Breast epithelium (tissue), 3 donors: ENCODE results near the gene AIFM1.

ENCODE experiments used
- POLR2A ChIP-seq: fragments of 450-650 bp; IDR thresholded peaks from one replicate; pipeline ENCODE4 v1.6.1; 2016; ENCODE audit warnings: antibody characterized with exemption, mild to moderate bottlenecking, moderate library complexity
- POLR2AphosphoS5 ChIP-seq, 3 donors: sonication (generic); formaldehyde crosslinking; IDR thresholded peaks; one replicate each; pipeline ENCODE4 v1.6.1; 2017; ENCODE audit warnings: antibody characterized with exemption in 3 of 3
- TF ChIP-seq, protein P1 (sequence below), 3 donors: fragments of 450-650 bp; IDR thresholded peaks; one replicate each; pipeline ENCODE4 v1.5.1; 2016 to 2017; ENCODE audit warnings: antibody characterized with exemption in 3 of 3, mild to moderate bottlenecking in 3 of 3, moderate library complexity in 3 of 3

DNA sequence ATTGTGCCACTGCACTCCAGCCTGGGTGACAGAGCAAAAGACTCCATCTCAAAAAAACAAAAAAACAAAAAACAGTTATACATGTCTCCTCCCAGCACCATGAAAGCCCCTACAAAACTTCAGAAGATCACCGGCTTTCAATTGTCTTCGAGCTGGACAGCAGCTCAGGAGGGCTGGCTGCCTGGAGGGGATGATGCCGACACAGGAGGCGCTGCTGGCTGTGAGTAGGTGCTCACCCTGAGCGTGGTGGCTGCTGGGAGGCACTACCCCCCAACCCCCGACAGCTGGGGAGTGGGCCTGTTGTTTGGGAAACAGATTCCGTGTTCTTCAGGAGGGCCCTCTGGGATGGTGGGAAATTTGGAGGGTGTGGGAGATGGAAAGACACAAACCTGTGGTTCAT lies 48.5 kb downstream of the AIFM1 start:
- TF ChIP-seq, protein P1, sequence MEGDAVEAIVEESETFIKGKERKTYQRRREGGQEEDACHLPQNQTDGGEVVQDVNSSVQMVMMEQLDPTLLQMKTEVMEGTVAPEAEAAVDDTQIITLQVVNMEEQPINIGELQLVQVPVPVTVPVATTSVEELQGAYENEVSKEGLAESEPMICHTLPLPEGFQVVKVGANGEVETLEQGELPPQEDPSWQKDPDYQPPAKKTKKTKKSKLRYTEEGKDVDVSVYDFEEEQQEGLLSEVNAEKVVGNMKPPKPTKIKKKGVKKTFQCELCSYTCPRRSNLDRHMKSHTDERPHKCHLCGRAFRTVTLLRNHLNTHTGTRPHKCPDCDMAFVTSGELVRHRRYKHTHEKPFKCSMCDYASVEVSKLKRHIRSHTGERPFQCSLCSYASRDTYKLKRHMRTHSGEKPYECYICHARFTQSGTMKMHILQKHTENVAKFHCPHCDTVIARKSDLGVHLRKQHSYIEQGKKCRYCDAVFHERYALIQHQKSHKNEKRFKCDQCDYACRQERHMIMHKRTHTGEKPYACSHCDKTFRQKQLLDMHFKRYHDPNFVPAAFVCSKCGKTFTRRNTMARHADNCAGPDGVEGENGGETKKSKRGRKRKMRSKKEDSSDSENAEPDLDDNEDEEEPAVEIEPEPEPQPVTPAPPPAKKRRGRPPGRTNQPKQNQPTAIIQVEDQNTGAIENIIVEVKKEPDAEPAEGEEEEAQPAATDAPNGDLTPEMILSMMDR (IDR thresholded peaks at IDR 0.05): no peak
- TF ChIP-seq POLR2A (no peak), POLR2AphosphoS5 (IDR thresholded peaks at IDR 0.05) (no peak)
